HTERT RPE-1 (cell line): Measurements from ENCODE around the gene C11orf68.

Experiments
- in situ Hi-C: fragments of 300-500 bp; cut with MboI; formaldehyde crosslinking; loops from 4 replicates; pipeline ENCODE4 v1.14.3; 2020; ENCODE audit warnings: low sequenced_read_pairs

C11orf68 gene

DNA sequence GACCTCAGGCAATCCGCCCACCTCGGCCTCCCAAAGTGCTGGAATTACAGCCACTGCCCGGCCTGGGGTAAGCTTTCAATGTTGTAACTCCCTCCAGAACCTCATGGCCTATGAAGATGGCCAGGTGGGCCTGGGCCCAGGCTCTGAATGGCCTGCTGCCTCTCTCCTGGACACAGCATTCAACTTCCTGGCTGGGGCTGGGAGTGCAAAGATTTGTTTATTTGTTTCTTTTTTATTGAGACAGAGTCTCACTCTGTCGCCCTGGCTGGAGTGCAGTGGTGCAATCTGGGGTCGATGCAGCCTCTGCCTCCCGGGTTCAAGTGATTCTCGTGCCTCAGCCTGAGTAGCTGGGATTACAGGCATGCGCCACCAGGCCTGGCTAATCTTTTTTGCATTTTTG lies 25.9 kb upstream of the C11orf68 start:
- in situ Hi-C loops: no loop called here

DNA sequence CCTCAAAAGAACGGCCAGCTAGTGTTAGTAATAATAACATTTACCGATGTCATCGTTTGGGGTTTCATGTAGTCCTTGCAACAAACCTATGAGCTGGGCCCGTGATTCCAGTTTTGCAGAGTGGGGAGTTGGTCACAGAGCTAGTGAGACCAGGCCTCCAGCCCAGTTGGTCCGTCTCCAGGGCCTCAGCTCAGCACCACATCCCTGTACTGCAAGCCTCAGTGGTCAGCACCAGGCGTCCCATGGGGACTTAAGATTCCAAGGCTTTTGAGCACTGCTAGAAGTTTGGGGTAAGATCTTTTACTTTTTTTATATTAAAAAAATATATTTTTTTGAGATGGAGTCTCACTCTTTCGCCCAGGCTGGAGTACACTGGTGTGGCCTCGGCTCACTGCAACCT lies 25.3 kb upstream of the C11orf68 start:
- in situ Hi-C loops: no loop called here

DNA sequence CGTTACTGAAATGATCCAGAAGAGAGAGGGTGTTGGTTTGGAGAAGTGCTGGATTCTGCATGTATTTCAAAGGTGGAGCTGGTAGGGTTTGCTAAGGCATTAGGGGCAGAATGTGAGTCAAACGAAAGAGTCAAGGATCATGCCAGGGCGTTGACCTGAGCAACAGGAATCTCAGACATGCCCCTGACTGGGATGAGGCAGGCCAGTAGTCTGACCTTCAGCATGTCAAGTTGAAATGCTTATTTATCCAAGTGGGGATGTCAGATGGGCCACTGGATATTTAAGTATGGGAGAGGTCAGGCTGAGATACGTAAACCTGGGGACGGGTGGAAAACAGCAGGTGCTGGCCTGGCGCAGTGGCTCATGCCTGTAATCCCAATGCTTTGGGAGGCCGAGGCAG lies 23.7 kb upstream of the C11orf68 start:
- in situ Hi-C loops: no loop called here

DNA sequence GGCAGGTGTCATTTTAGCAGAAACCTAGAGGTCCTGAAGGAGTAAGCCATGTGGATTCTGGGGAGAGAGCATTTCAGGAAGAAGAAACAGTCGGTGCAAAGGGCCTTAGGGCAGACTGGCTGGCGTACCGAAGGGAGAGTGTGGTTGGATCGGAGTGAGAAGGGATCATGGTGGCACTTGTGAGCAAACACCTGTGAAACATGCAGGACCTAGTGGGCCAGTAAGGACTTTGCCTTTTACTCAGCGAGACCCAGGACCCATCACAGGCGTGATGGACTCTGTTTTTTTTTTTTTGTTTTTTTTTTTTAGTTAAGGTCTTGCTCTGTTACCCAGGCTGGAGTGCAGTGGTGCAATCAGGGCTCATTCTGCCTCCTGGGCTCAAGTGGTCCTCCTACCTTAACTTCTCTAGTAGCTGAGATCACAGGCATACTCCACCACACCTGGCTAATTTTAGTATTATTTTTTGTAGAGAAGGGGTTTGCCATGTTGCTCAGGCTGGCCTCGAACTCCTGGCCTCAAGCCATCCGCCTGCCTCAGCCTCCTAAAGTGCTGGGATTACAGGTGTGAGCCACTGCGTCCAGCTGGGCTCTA lies 23.0 kb upstream of the C11orf68 start:
- in situ Hi-C loops: no loop called here

DNA sequence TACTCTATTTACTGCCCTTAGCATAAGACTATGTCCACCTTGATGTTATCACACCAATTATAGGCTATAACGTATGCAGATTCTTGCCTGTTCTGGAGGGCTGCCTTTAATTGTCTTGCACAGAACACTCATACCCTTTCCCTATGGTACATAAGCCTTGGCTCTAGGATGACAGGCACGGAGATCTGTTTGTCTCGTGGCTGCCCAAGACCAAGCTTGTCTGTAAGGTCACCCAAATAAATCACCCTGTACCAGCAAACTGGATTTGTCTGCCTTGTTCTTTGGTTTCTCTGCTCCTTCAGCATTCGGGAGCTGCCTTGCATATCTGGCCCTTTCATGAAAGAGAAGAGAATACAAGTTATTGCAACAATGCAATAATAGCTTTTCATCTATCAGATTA lies 18.9 kb upstream of the C11orf68 start:
- in situ Hi-C loops: no loop called here

DNA sequence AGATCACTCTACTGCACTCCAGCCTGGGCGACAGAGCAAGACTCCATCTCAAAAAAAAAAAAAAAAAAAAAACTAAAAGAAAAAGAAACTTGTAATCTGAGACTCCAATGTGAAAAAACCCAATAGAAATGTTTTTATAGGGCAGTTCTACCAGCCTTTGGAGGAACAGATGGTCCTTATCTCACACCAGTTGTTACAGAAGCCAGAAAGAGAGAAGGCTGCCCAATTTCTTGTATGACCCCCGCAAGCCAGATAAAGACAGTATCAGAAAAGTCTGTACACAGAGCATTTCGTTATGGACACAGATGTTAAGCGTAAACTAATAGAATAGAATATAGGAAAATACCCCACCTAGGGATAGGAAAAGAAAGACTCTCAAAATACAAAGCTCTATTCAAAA lies 15.2 kb upstream of the C11orf68 start:
- in situ Hi-C loops: no loop called here

DNA sequence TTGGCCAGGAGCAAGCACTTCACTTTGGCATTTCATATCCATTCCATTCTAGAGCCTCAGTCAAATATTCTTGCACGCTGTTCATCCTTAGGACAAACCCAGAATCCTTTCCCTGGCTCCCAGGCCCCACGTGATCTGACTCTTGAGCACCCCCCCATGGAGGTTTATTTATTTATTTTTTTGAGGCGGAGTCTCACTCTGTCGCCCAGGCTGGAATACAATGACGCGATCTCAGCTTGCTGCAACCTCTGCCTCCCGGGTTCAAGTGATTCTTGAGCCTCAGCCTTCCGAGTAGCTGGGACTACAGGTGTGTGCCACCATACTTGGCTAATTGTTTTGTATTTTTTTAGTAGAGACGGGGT lies 13.7 kb upstream of the C11orf68 start:
- in situ Hi-C loops: no loop called here

DNA sequence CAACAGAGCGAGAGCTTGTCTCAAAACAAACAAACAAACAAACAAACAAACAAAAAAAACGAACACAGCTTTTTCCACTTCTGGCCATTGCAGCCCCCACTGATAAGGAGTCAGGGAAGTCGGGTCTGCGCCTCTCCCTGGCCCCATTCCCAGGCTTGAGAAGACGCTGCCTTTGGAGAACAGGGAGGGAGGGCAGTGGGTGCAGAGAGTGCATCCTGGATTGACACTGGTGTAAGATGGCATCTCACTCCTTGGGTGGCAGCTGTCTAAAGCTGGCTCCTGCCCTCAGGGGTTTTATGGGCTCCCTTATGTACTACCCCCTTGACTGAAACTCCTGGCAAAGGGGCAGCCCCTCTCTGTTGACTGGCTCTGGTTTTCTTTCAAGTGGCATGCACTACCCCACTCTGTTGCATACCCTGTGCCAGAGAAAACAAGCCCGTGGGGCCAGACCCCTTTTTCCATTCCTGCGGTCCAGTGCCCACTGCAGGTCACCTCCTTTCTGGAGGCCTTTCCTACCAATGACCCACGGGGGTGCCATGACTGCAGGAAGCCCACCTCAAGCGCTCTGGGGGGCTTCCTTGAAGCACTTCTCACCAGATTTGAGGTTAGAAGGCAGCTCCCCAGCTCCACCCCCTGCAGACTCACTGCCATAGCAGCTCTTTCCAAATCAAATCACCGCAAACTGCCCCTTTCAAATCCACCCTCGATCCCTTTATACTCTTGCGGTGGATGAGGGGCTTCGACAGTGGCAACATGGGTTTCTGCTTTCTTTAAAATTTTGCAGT lies 13.1 kb upstream of the C11orf68 start:
- in situ Hi-C loops: no loop called here

DNA sequence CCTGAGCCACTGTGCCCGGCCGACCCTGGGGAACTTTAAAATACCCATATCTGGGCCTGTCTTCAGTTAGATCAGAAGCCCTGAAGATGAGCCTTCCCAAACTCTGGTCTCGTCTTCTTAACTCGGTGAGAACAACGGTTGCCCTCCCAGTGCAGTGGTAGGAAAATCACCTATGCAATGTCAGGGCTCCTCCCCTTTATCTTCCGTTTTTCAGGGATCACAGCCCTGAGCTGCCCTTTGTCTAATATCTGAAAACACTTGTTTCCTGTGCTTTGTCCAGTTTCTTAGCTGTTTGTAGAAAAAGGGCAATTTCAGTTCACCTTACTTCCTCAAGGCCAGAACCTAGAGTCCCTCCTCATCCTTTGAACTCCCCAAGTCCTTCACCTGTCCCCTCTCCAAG lies 9.8 kb upstream of the C11orf68 start:
- in situ Hi-C loops: no loop called here

DNA sequence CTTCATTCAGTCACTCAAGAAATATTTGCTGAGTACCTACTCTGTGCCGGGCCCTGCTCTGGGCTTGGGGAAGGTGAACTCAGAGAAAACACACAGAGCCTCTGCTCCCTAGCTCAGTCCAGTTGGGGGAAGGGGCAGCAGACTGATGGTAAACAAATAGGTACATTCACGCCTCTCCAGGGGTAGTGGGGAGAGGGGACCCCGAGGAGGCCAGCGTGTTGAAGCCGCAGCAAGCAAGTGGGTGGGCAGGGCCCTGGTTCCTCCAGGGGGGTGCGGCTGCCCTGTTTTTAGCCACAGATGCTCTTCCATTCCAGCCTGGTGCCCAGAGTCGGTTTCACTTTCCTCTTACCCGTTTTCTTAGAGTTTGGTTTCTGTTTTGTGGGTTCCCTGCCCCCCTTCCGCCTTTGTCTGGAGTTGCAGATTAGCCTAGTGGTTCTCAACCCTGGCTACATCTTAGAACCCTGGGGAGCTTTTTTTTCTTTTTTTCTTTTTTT lies 9.1 kb upstream of the C11orf68 start:
- in situ Hi-C loops: no loop called here

DNA sequence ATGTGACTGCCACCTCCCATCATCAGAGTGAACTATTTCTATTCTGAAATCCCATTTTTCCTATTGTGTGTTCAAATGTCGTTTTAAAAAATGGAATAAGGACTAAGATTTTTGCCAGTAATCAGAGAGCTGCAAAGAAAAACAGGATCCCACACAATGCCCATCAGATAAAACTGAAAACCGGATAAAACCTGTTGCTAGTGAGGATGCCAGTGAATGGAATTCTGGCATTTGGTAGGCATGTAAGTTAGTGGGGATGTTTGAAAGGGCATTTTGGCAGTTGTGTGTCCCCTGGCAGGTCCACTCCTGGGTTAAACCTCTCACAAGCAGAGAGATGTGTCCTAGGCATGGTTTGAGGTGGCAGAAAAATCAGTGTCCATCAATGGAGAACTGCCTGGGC lies 6.5 kb upstream of the C11orf68 start:
- in situ Hi-C loops: no loop called here

DNA sequence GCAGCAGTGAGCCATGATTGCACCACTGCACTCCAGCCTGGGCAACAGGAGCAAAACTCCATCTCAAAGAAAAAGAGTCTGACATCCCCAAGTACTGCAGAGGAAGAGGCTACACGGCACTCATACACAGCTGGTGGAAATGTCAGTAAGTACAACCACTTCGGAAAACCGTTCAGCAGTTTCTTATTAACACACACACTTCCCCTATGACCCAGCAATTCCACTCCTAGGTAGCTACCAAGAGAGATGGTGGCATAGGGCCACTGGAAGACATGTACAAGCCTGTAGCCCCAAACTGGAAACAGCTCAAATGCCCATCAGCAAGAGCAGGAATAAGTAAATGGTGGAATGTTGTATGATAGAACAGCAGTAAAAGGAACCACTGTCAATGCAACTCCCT lies 3.7 kb upstream of the C11orf68 start:
- in situ Hi-C loops: no loop called here

DNA sequence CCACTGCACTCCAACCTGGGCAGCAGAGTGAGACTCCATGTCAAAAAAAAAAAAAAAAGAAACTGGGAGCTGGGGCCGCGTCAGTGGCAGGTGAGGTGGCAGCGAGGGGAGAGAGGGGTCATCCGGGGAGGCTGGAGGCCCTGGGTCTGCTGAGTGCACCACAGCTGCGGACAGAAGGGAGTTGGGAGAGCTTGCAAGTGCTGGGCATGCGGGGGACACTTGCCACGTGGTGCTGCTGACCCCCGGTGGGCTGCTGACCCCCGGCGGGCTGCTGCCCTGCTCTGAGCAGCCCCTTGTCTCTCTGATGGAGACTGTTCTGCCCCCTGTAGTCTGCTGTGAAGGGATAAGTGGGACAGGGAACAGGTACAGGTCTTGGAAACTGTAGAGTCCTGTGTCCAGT lies 3.0 kb upstream of the C11orf68 start:
- in situ Hi-C loops: no loop called here

DNA sequence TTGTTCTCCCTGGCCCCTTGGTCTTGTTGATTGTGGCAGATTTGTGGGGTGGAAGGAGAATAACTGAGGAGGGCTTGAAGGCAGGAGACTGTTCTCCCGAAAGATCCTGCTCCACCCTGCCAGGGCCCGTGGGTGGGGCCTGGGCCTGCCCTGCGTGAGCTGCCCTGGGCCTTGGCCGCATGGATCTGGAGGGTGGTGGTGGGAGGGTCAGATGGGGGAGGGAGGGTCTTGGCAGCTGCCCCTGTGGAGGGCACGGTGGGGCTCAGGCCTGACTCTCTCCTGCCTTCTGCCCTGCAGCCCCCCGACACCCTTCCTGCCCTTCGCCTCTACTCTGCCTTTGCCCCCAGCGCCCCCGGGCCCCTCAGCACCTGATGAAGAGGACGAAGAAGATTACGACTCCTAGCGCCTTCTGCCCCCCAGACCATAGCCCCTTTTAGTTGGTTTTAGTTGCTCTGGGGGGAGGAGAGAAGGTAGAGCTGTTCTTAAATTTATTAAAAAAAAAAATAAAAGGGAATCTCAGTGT lies 2.2 kb upstream of the C11orf68 start:
- in situ Hi-C loops: no loop called here

DNA sequence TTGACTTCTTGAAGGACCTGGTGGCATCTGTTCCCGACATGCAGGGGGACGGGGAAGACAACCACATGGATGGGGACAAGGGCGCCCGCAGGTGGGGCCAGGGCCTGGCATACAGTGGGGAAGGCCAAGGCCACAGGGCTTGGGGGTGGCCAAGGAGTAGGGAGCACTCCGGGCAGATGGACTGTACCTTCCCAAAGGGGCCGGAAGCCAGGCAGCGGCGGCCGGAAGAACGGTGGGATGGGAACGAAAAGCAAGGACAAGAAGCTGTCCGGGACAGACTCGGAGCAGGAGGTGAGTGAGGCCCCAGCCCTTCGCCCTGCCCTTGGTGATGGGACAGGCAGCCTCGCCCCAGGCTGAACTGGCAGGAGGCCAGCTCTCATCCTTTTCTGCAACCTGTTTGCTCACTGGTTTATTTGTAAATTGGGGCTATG lies 1.5 kb upstream of the C11orf68 start:
- in situ Hi-C loops: no loop called here

DNA sequence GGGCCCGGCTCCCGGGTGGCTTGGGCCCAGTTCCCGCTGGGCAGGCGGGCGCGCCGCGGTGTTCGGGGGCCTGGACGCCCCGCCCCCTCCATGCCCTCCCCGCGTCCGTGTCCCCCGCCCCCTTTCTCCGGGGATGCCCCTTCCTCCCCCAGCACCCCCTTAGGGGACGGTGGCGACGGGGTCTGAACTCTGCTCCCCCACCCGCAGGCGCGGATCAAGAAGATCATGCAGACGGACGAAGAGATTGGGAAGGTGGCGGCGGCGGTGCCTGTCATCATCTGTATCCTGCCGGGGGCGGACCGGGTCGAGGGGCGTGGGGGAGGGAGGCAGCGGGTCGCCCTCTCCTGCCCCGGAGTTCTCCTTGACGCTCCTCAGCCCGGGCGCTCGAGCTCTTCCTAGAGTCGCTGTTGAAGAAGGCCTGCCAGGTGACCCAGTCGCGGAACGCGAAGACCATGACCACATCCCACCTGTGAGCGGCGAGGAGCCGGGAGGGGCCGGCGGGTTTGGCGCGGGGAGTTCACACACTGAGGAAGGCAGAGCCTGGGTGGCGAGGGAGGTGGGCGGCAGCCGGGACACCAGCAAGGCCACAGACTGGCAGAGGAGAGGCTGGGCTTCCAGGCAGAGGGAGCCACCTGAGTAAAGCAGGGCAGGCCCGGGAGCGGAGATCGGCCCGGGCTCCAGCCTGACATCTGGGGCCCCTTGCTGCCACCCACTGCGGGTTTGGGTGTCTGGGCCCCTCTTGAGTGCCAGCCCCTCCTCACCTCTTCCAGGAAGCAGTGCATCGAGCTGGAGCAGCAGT lies 910 bp upstream of the C11orf68 start:
- in situ Hi-C loops: no loop called here

DNA sequence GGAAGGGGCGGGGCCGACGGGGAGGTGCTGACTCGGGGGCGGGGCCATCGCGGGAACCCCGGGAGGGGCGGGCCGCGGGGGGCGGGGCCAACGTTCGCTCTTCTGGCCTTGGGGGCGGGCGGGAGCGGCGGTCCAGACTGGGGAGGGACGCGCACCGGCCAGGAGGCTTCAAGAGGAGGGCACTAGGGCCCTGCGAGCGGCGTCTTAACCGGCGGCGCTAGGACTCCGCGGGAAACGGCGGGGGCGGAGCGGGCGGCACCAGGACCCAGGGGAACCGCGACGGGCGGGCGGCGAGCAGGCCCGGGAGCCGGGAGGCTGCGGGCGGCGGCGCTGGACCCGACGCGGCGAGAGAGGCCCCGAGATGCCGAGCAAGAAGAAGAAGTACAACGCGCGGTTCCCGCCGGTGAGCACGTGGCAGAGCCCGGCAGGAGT lies 295 bp upstream of the C11orf68 start, which contains the start of gene DRAP1:
Gene DRAP1 (plus strand): TSS at position 286 of the 432 bp plus-strand sequence. CDS start 76 bp downstream, at position 362.
- in situ Hi-C loops: no loop called here

DNA sequence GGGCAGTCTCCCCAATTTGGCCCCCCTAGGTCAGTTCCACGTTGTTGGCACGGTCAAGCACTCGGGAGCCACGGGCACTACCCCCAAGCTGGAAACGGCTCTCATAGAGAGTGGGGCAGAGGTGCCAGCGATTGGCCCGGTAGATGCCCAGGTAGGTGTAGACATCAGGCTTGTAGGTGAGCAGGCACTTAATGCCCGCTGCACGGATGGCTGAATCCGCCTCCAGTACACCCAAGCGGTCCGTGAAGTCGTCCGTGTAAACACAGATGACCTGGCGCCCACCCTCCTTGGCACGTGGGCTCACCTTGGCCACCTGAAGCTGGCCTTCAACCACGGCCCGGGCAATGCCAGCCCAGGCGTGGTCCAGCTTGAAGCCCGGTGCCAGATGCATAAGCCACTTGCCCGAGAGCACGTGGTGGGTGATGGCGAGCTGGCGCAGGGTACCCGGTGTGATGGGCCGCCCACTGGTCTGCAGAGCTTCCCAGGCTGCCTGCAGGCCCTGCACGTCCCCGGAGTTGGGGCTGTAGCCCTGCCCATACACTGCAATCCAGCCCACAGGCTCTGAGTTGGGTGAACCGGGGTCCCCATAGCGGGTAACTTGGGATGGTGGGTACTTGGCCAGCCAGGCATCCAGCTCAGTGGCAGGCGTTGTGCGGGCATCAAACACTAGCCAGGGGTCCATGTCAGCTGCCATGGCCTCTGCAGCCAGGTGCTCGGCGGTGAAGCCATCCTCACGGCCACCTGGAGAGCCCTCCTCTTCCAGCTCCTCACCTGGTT lies 1.2 kb downstream of the C11orf68 start:
- in situ Hi-C loops: no loop called here

DNA sequence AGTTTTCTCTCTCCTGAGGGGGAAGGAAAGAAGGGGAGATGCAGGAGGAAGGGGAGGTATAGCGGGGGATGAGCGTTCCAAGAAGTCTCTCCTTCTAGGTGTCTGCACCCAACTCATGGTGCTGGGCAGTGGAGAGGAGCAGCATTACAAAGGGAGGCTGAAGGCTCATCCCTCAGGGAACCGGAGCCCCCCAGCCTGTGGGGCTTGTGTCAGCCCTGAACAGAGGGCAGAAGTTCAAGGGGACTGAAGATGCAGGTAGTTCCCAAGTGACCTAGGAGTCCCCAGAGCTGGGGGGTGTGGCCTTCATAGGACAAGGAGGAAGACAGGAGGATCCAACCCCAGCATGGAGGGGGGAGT lies 1.8 kb downstream of the C11orf68 start:
- in situ Hi-C loops: no loop called here

DNA sequence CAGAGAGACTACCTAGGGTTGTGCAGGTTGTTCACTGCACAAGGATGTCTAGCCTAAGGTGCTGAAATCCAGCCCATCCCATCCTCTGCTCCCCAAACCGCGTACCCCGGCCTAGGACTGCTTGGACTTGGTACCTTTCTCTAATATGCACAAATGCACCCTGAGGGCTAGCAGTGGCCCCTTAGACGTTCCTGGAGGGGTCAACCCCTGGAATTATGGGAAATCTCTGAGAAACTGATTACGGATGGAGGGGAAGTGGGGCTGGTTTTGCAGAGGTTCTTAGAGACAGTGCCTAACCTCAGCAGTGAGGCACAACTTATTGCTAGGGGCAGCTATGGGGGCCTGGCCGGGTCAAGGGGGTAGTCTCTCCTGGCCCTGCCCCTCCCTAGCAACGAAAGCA lies 2.5 kb downstream of the C11orf68 start:
- in situ Hi-C loops: no loop called here

DNA sequence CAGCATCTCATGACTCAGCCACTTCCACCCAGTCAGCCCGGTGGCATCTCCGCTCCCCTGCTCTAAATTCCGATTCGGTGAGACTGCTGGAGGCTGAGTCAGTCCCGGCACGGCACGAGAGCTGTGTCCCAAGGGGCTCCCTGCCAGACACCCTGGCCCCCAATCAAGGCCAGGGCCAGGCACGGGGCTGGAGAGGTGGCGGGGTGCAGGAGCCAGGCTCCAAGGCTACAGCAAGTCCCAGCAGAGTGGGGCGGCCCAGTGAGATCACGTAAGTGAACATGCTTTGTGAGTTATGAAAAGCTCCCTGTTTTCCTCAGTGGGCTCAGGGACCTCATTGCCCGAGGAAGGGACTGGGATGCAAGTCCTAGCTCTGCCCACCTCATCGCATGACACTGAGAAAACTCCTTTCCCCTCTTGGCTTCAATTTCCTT lies 3.0 kb downstream of the C11orf68 start:
- in situ Hi-C loops: no loop called here
